HG03066 (cell line): Measurements from ENCODE around the gene CRYBB1.

Experiments
- ATAC-seq: cut with Tn5 transposase; IDR thresholded peaks from one replicate; pipeline ENCODE4 v1.9.1; 2021; ENCODE audit warnings: low read depth; ENCODE audit not compliant: unreplicated experiment

Gene CRYBB1

GRCh38 chr22:26559961-26560575 is 57.8 kb downstream of the CRYBB1 start:
- no peak for ATAC-seq

DNA sequence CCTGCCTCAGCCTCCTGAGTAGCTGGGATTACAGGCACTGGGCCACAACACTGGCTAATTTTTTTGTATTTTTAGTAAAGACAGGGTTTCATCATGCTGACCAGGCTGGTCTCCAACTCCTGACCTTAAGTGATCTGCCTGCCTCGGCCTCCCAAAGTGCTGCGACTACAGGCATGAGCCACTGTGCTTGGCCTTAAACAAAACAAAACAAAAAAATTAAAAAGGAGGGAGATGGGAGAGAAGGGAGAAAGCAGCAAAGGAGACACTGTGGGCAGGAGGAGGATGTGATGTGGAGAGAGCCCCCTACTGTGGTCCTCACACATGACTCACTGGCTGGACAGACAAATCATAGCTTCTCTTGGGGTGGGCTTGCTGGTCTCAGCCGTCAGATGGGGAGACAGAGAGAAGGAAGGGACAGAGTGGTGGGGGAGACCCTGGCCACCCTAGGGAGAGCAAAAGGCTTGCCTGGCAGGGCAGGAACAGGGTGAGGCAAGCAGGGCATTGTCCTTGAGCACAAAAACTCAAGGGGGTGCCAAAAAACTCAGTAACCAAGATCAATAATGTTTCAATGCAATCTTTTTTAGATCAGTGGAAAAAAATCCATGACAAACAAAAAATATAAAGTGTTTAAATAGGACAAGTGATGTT is 59.5 kb downstream of the CRYBB1 start:
- ATAC-seq = no peak

DNA sequence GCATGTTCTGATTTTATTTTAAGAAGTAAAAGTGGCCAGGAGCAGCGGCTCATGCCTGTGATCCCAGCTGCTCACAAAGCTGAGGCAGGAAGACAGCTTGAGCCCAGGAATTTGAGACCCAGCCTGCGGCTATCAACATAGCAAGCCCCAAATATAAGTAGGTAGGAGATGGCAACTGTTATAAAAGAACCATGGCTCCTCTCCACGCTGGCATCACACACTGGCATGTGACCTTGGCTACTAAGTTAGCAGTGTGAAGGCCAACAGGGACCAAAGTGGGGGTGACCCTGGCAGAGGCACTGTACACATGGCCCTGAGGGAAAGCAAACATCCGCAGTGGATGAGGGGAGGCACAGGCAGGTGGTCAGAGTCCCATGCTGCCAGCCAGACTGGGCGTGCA is 60.9 kb downstream of the CRYBB1 start:
- ATAC-seq = no peak

- ATAC-seq = no peak
Measured at GRCh38 chr22:26555478-26555877, 62.3 kb downstream of the CRYBB1 start.

DNA sequence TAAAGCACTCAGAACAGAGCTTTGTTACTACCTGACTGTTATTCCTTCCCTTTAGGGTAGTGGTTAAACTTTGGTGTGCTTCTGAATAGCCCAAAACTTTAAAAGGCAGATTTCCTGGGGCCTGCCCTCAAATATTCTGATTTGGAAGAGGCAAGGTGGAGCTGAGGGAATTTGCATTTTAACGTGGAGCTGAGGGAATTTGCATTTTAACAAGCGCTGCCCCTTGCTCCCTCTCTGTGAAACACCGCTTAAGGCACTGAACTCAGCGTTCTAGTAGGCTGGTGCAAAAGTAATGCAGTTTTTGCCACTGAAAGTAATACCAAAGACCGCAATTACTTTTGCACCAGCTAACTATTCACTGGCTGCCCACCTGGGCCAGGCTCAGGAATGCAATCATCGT is 62.9 kb downstream of the CRYBB1 start:
- no peak for ATAC-seq

DNA sequence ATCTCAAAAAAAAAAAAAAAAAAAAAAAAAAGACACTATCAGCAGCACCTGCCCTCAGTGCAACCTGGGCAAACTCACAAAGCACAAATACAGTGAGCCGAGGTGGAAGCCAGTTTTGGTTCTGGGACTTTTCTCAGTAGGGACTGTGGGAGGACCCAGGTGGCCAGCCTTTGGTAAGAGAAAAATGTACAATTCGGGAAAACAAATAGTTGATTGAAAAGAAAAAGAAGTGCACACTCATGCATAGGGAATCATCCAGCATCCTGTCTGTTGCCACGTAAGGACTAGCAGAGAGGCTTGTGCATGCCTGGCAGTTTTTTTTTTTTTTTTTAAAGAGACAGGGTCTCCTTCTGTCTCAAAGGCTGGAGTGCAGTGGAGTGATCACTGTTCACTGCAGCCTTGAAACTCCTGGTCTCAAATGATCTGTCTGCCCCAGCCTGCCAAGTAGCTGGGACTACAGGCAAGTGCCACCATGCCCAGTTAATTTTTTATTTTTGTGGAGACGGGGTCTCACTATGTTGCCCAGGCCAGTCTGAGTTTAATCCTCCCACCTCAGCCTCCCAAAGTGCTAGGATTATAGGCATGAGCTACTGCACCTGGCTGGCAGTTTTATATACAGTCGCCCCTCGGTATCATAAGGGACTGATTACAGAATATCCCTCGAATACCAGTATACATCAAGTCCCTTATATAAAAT is 64.6 kb downstream of the CRYBB1 start:
- ATAC-seq = no peak

DNA sequence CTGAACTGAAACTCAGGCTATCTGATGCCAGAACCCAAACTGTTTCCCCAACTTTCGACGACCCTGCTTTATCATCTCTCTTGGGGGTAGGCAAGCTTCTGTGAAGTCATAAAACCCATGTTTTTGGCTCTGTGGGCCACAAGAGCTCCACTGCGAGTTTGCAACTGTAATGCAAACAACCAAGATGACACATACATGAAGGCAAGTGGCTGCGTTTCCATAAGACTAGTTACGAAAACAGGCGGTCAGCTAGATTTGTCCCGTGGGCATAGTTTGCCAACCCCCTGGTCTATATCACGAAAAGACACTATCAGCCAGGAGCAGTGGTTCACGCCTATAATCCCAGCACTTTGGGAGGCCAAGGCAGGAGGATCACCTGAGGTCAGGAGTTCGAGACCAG is 65.4 kb downstream of the CRYBB1 start:
- ATAC-seq = no peak

DNA sequence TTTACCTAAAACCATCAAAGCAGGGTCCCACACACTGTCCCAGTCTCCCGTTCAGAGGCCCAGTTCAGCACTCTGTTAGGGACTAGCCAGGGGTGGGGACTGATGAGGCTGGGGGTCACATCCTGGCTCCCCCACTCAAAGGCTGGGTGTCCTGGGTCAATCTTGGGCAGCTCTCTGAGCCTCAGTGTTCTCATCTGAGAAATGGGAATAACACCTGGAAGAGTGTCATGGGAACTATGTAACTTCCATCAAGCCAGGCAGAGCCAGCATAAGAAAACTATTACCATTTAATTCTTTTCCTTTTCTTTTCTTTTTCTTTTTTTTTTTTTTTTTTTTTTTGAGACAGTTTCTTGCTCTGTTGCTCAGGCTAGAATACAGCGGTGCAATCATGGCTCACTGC is 66.3 kb downstream of the CRYBB1 start:
- ATAC-seq = no peak

DNA sequence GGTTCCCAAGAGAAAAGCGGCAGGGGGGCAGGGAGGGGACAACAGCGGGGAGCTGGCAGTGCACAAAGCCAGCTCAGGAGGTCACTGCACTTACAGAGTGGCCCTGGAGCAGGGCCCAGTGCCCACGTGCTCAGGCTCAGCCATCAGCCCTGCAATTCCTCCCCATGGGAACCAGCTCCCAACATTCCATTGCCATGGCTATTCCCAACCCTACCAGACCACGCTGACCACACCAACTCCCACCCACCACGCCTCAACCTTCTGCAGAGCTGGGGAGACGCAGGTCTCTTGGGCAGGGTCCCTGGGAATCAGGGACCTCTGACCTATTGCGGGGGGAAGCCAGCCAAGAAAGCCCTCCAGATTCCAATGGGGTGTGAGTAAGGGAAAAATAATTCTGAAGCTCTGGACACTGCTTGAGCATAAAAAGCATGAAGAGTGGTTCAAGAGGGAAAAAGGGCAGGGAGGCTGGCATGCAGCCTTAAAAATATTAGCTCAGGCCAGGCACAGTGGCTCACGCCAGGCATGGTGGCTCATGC is 67.3 kb downstream of the CRYBB1 start:
- no peak for ATAC-seq

- no peak for ATAC-seq
Measured at GRCh38 chr22:26549902-26550497, 67.8 kb downstream of the CRYBB1 start.
